H1 (cell line): ENCODE results near the gene NSDHL. TPM values are rescaled to one million over a fixed set of nuclear protein-coding genes. Genes with fewer than 3 reads are reported as not detected.

Source experiments
- HDAC6 ChIP-seq: IDR thresholded peaks from one replicate; pipeline ENCODE4 v1.7.1; 2012; ENCODE audit warnings: low read depth, mild to moderate bottlenecking, inconsistent platforms, low read length, moderate library complexity
- JUN ChIP-seq: IDR thresholded peaks from 2 replicates; pipeline ENCODE4 v1.6.1; 2011; ENCODE audit warnings: low read depth, mild to moderate bottlenecking, improper control_type of control experiment, low read length
- JUND ChIP-seq: IDR thresholded peaks from 2 replicates; pipeline ENCODE4 v1.6.1; 2011; ENCODE audit warnings: mild to moderate bottlenecking, improper control_type of control experiment, low read length
- KDM1A ChIP-seq: fragments of 200-600, 300-600 bp; sonication (generic); IDR thresholded peaks from 2 replicates; pipeline ENCODE4 v1.7.1; 2016; ENCODE audit warnings: mild to moderate bottlenecking, low read length, borderline replicate concordance
- RAD21 ChIP-seq, 2 experiments: IDR thresholded peaks in 1 of 2; conservative IDR thresholded peaks in 1 of 2; 2 replicates each; pipeline ENCODE4 v1.6.1; 2011; ENCODE audit warnings: low read depth in 2 of 2, low read length in 2 of 2, improper control_type of control experiment in 1 of 2, inconsistent platforms in 1 of 2, mild to moderate bottlenecking in 1 of 2, moderate library complexity in 1 of 2
- SP1 ChIP-seq: IDR thresholded peaks from 2 replicates; pipeline ENCODE4 v1.6.1; 2011; ENCODE audit warnings: low read depth, low read length
- SP2 ChIP-seq: IDR thresholded peaks from 2 replicates; pipeline ENCODE4 v1.6.1; 2012; ENCODE audit warnings: mild to moderate bottlenecking, low read length, inconsistent platforms
- SUZ12 ChIP-seq: fragments of 200-600 bp; sonication (generic); IDR thresholded peaks from 2 replicates; pipeline ENCODE4 v1.6.1; 2012; ENCODE audit warnings: mild to moderate bottlenecking, inconsistent platforms, low read length, moderate library complexity, mixed read lengths
- TEAD4 ChIP-seq: IDR thresholded peaks from 2 replicates; pipeline ENCODE4 v1.6.1; 2012; ENCODE audit warnings: low read depth, low read length, inconsistent platforms, mixed read lengths
- polyA plus RNA-seq, 7 experiments: library from polyadenylated mRNA; depleted of rRNA in 3 of 7; stranded (reverse) in 5 of 7; unstranded in 2 of 7; fragments of >200 nt in 5 of 7; fragments of 200-250 nt in 2 of 7; gene quantifications; 1 replicate in 5 of 7; 2 replicates in 1 of 7; 4 replicates in 1 of 7; pipeline versions ENCODE4 v1.2.1 to v1.2.3, GENCODE V29; 2011 to 2013; ENCODE audit warnings: missing spikeins in 2 of 7, mixed read lengths in 2 of 7
- total RNA-seq: library from RNA; stranded (reverse); fragmentation: NEBNext Ultra II Directional; extraction: Animal tissue kit (Norgen Biotek cat#: 25700); gene quantifications from 2 replicates; pipeline ENCODE4 v1.2.1, GENCODE V29; 2021

NSDHL gene
- total and polyA plus RNA-seq, 2 of the 8 experiments (the other 6 are each of a cell fraction or from before 2014, with no cell fraction given), result 31.5 to 34.6 TPM

GRCh38 chrX:152873361-152873760 lies 42.5 kb downstream of the NSDHL start (continued):
- TF ChIP-seq RAD21 (IDR thresholded peaks at IDR 0.05 in 1 of 2, conservative IDR thresholded peaks at IDR 0.05 in 1 of 2; ENCODE audit: low read depth in 2 of 2, low read length in 2 of 2) (no peak), SP1 (no peak), TEAD4 (no peak), SUZ12 (no peak), SP2 (no peak), JUN (no peak), HDAC6 (no peak), KDM1A (no peak), JUND (no peak)
